ENCODE data around the gene C5AR2. TPM values are rescaled to one million over a fixed set of nuclear protein-coding genes. Genes with fewer than 3 reads are reported as not detected.

The C5AR2 gene
- polyA plus RNA-seq, 1 donor (not counting 4 experiments of a cell fraction or from before 2014, with no cell fraction given): not detected

GRCh38 chr19:47353307-47353712 is 21.3 kb downstream of the C5AR2 start:
- no peak overlapping the region for H3K9ac ChIP-seq (ENCODE audit: control insufficient read depth, extremely low read depth, insufficient read depth, low read length)
- no peaks in the 10 kb centered on the region for H3K27me3 ChIP-seq (ENCODE audit: control insufficient read depth, extremely low read depth, insufficient read depth, low read length)
- DNase-seq (ENCODE audit: low read depth, low spot score) (no peak), FAIRE-seq (no peak)
- peaks cover 45% of the 10 kb centered on the region for H3K79me2 ChIP-seq (ENCODE audit: control insufficient read depth, insufficient read depth, low read length)
- H3K27ac ChIP-seq (ENCODE audit: control insufficient read depth, insufficient read depth, low read length): no peak overlapping the region
- peaks cover 6% of the 10 kb centered on the region for H3K4me1 ChIP-seq (ENCODE audit: control insufficient read depth, extremely low read depth, insufficient read depth, low read length)
- dilution Hi-C loops (cut with MboI; ENCODE audit: extremely low pct_ligation_motif_present, low sequenced_read_pairs): no loop called here
- no peak overlapping the region for H3K4me3 ChIP-seq (ENCODE audit: control insufficient read depth in 2 of 3, extremely low read depth in 1 of 3, insufficient read depth in 2 of 3, low read depth in 1 of 3, low read length in 3 of 3)
- H3K9me3 ChIP-seq (ENCODE audit: control insufficient read depth, low read depth, low read length): no peaks in the 10 kb centered on the region
- H3K9me1 ChIP-seq (ENCODE audit: control insufficient read depth, extremely low read depth, insufficient read depth, low read length): peaks cover 4% of the 10 kb centered on the region
- TF ChIP-seq EZH2 (IDR thresholded peaks at IDR 0.05; ENCODE audit: low read length): no peak
- TF ChIP-seq CTCF (optimal IDR thresholded peaks at IDR 0.05 in 1 of 3, IDR thresholded peaks at IDR 0.05 in 1 of 3, conservative IDR thresholded peaks at IDR 0.05 in 1 of 3; ENCODE audit: extremely low read depth in 1 of 3, insufficient read depth in 2 of 3, low read length in 3 of 3): no peak
- no peaks in the 10 kb centered on the region for H4K20me1 ChIP-seq (ENCODE audit: control insufficient read depth, extremely low read depth, insufficient read depth, low read length)
- peaks cover 24 to 55% of the 10 kb centered on the region in 2 experiments for H3K36me3 ChIP-seq (ENCODE audit: control insufficient read depth in 2 of 2, extremely low read depth in 1 of 2, insufficient read depth in 2 of 2, low read length in 2 of 2)
- H2AFZ ChIP-seq (ENCODE audit: control insufficient read depth, low read length): no peak overlapping the region
- no peak overlapping the region for H3K4me2 ChIP-seq (ENCODE audit: control insufficient read depth, extremely low read depth, insufficient read depth, low read depth, low read length)

GRCh38 chr19:47356900-47357299 is 24.9 kb downstream of the C5AR2 start:
- TF ChIP-seq CTCF (optimal IDR thresholded peaks at IDR 0.05 in 1 of 3, IDR thresholded peaks at IDR 0.05 in 1 of 3, conservative IDR thresholded peaks at IDR 0.05 in 1 of 3; ENCODE audit: extremely low read depth in 1 of 3, insufficient read depth in 2 of 3, low read length in 3 of 3) (no peak), EZH2 (IDR thresholded peaks at IDR 0.05; ENCODE audit: low read length) (no peak)
- H2AFZ ChIP-seq (ENCODE audit: control insufficient read depth, low read length): no peak overlapping the region
- no peaks in the 10 kb centered on the region for H4K20me1 ChIP-seq (ENCODE audit: control insufficient read depth, extremely low read depth, insufficient read depth, low read length)
- peaks cover 23% of the 10 kb centered on the region for H3K79me2 ChIP-seq (ENCODE audit: control insufficient read depth, insufficient read depth, low read length)
- dilution Hi-C loops (cut with MboI; ENCODE audit: extremely low pct_ligation_motif_present, low sequenced_read_pairs): no loop called here
- FAIRE-seq: no peak
- H3K27ac ChIP-seq (ENCODE audit: control insufficient read depth, insufficient read depth, low read length): no peak overlapping the region
- no peaks in the 10 kb centered on the region for H3K4me1 ChIP-seq (ENCODE audit: control insufficient read depth, extremely low read depth, insufficient read depth, low read length)
- H3K27me3 ChIP-seq (ENCODE audit: control insufficient read depth, extremely low read depth, insufficient read depth, low read length): no peaks in the 10 kb centered on the region
- H3K9me1 ChIP-seq (ENCODE audit: control insufficient read depth, extremely low read depth, insufficient read depth, low read length): no peaks in the 10 kb centered on the region
- no peaks in the 10 kb centered on the region for H3K9me3 ChIP-seq (ENCODE audit: control insufficient read depth, low read depth, low read length)
- H3K9ac ChIP-seq (ENCODE audit: control insufficient read depth, extremely low read depth, insufficient read depth, low read length): no peak overlapping the region
- peaks cover 36 to 57% of the 10 kb centered on the region in 2 experiments for H3K36me3 ChIP-seq (ENCODE audit: control insufficient read depth in 2 of 2, extremely low read depth in 1 of 2, insufficient read depth in 2 of 2, low read length in 2 of 2)
- H3K4me3 ChIP-seq (ENCODE audit: control insufficient read depth in 2 of 3, extremely low read depth in 1 of 3, insufficient read depth in 2 of 3, low read depth in 1 of 3, low read length in 3 of 3): no peak overlapping the region
- H3K4me2 ChIP-seq (ENCODE audit: control insufficient read depth, extremely low read depth, insufficient read depth, low read depth, low read length): no peak overlapping the region
- DNase-seq (ENCODE audit: low read depth, low spot score): no peak

Data from keratinocyte (primary cell).